Measurements from ENCODE around the gene ZG16B.

The ZG16B gene

GRCh38 chr16:2829501-2830354, at the start of gene ZG16B:
Gene ZG16B (plus strand): TSS chr16:2830303. CDS start chr16:2830442, 139 bp downstream.
- no peaks in the 10 kb centered on the region for H3K9me3 ChIP-seq
- no peak within 1 kb of the TSS for H3K27ac ChIP-seq
- no peak for TF ChIP-seq CTCF (IDR thresholded peaks at IDR 0.05)
- peaks cover 0 to 70% of the 10 kb centered on the region in 2 donors for H3K27me3 ChIP-seq
- intact Hi-C loops (cut with DNase I; ENCODE audit: low total_unique reads) = no loop called here
- peaks cover 0 to 2% (median 0%) of the 10 kb centered on the region in 4 donors for H3K4me1 ChIP-seq
- DNase-seq = no peak
- H3K36me3 ChIP-seq = no peaks in the 10 kb centered on the region
- H3K4me3 ChIP-seq = no peak within 1 kb of the TSS

- H3K9me3 ChIP-seq = no peaks in the 10 kb centered on the region
- intact Hi-C loops (cut with DNase I; ENCODE audit: low total_unique reads) = no loop called here
- no peak for TF ChIP-seq CTCF (IDR thresholded peaks at IDR 0.05)
- DNase-seq = no peak
- H3K27me3 ChIP-seq = peaks cover 0 to 44% of the 10 kb centered on the region in 2 donors
- no peak overlapping the region for H3K27ac ChIP-seq
- H3K36me3 ChIP-seq = no peaks in the 10 kb centered on the region
- peaks cover 0 to 20% (median 16%) of the 10 kb centered on the region in 4 donors for H3K4me1 ChIP-seq
- no peak overlapping the region for H3K4me3 ChIP-seq
These were observed 47.3 kb upstream of the ZG16B start for GRCh38 chr16:2782583-2783351.

- TF ChIP-seq CTCF (IDR thresholded peaks at IDR 0.05) = no peak
- intact Hi-C loops (cut with DNase I; ENCODE audit: low total_unique reads) = no loop called here
- Histone ChIP-seq H3K27me3 (peaks cover 0 to 52% of the 10 kb centered on the region in 2 donors), H3K27ac (no peak overlapping the region), H3K9me3 (no peaks in the 10 kb centered on the region), H3K4me3 (no peak overlapping the region), H3K36me3 (no peaks in the 10 kb centered on the region), H3K4me1 (peaks cover 0 to 12% (median 10%) of the 10 kb centered on the region in 4 donors)
- no peak for DNase-seq
These were observed 46.3 kb upstream of the ZG16B start for GRCh38 chr16:2783581-2784357.

- H3K27me3 ChIP-seq = peaks cover 0 to 60% of the 10 kb centered on the region in 2 donors
- peaks cover 0 to 11% (median 7%) of the 10 kb centered on the region in 4 donors for H3K4me1 ChIP-seq
- DNase-seq = no peak
- no peak for TF ChIP-seq CTCF (IDR thresholded peaks at IDR 0.05)
- no peaks in the 10 kb centered on the region for H3K9me3 ChIP-seq
- intact Hi-C loops (cut with DNase I; ENCODE audit: low total_unique reads) = no loop called here
- H3K27ac ChIP-seq = no peak overlapping the region
- peak overlapping the region in 1 of 2 donors; percentile 34 for H3K4me3 ChIP-seq
- no peaks in the 10 kb centered on the region for H3K36me3 ChIP-seq
These were observed 45.6 kb upstream of the ZG16B start for GRCh38 chr16:2784358-2785100.
